H9 (cell line): Measurements from ENCODE around the gene SOX13. TPM values are rescaled to one million over a fixed set of nuclear protein-coding genes. Genes with fewer than 3 reads are reported as not detected.

Experiments
- DNase-seq: peaks from one replicate; pipeline ENCODE4 v3.0.0-alpha.2; 2017
- H2AFZ ChIP-seq: one replicate; pipeline ENCODE4 v1.6.1; 2013; ENCODE audit warnings: mild to moderate bottlenecking, low read length, control low read depth, moderate library complexity
- H2AK5ac ChIP-seq: 2 replicates; pipeline ENCODE4 v1.6.1; 2013; ENCODE audit warnings: low read length, control low read depth, mixed read lengths; ENCODE audit not compliant: insufficient read length
- H2BK120ac ChIP-seq: one replicate; pipeline ENCODE4 v1.6.1; 2013; ENCODE audit warnings: low read depth, mild to moderate bottlenecking, low read length, control low read depth, inconsistent platforms; ENCODE audit not compliant: poor library complexity, severe bottlenecking
- H2BK12ac ChIP-seq: 2 replicates; pipeline ENCODE4 v1.6.1; 2013; ENCODE audit warnings: low read length, control low read depth, mixed read lengths, low read depth; ENCODE audit not compliant: insufficient read length
- H2BK15ac ChIP-seq: 2 replicates; pipeline ENCODE4 v1.6.1; 2013; ENCODE audit warnings: low read depth, low read length, control low read depth
- H2BK20ac ChIP-seq: one replicate; pipeline ENCODE4 v1.6.1; 2013; ENCODE audit warnings: low read depth, mild to moderate bottlenecking, low read length, control low read depth, inconsistent platforms; ENCODE audit not compliant: poor library complexity, severe bottlenecking
- H2BK5ac ChIP-seq: 2 replicates; pipeline ENCODE4 v1.6.1; 2013; ENCODE audit warnings: low read length, control low read depth, mixed read lengths; ENCODE audit not compliant: insufficient read length
- H3K14ac ChIP-seq: 2 replicates; pipeline ENCODE4 v1.6.1; 2013; ENCODE audit warnings: low read length, control low read depth; ENCODE audit not compliant: insufficient read depth
- H3K18ac ChIP-seq: 2 replicates; pipeline ENCODE4 v1.6.1; 2013; ENCODE audit warnings: low read depth, mild to moderate bottlenecking, mixed read lengths, low read length, control low read depth; ENCODE audit not compliant: insufficient read length
- H3K23ac ChIP-seq: 2 replicates; pipeline ENCODE4 v1.6.1; 2013; ENCODE audit warnings: low read length, control low read depth, mixed read lengths, low read depth; ENCODE audit not compliant: insufficient read length
- H3K23me2 ChIP-seq: 2 replicates; pipeline ENCODE4 v1.6.1; 2013; ENCODE audit warnings: low read depth, mild to moderate bottlenecking, mixed read lengths, low read length, control low read depth; ENCODE audit not compliant: insufficient read length, poor library complexity, severe bottlenecking
- H3K27ac ChIP-seq: 2 replicates; pipeline ENCODE4 v1.5.1; 2013; ENCODE audit warnings: low read length, control low read depth, mixed read lengths, low read depth; ENCODE audit not compliant: insufficient read length
- H3K27me3 ChIP-seq: 2 replicates; pipeline ENCODE4 v1.6.1; 2013; ENCODE audit warnings: low read length, control low read depth, inconsistent platforms; ENCODE audit not compliant: insufficient read depth
- H3K4ac ChIP-seq: 2 replicates; pipeline ENCODE4 v1.6.1; 2013; ENCODE audit warnings: low read depth, mild to moderate bottlenecking, control low read depth, inconsistent platforms, low read length, moderate library complexity
- H3K4me1 ChIP-seq: 2 replicates; pipeline ENCODE4 v1.6.1; 2013; ENCODE audit warnings: low read length, control low read depth, inconsistent platforms; ENCODE audit not compliant: insufficient read depth
- H3K4me2 ChIP-seq: 2 replicates; pipeline ENCODE4 v1.6.1; 2013; ENCODE audit warnings: low read length, control low read depth, mixed read lengths; ENCODE audit not compliant: insufficient read length, insufficient read depth
- H3K56ac ChIP-seq: 2 replicates; pipeline ENCODE4 v1.6.1; 2013; ENCODE audit warnings: low read depth, mild to moderate bottlenecking, mixed read lengths, low read length, control low read depth; ENCODE audit not compliant: insufficient read length
- H3K79me1 ChIP-seq: 2 replicates; pipeline ENCODE4 v1.6.1; 2013; ENCODE audit warnings: low read depth, mild to moderate bottlenecking, moderate library complexity, low read length, control low read depth, inconsistent platforms; ENCODE audit not compliant: insufficient read depth, poor library complexity, severe bottlenecking
- H3K79me2 ChIP-seq: 2 replicates; pipeline ENCODE4 v1.6.1; 2013; ENCODE audit warnings: low read length, control low read depth, inconsistent platforms; ENCODE audit not compliant: insufficient read depth
- H3K9ac ChIP-seq: 2 replicates; pipeline ENCODE4 v1.6.1; 2013; ENCODE audit warnings: low read length, control low read depth, mixed read lengths; ENCODE audit not compliant: insufficient read length; ENCODE audit errors: extremely low read depth
- H3K9me3 ChIP-seq: one replicate; pipeline ENCODE4 v1.6.1; 2013; ENCODE audit warnings: low read depth, low read length, inconsistent platforms; ENCODE audit not compliant: control insufficient read depth
- H3T11ph ChIP-seq: one replicate; pipeline ENCODE4 v1.6.1; 2013; ENCODE audit warnings: mild to moderate bottlenecking, low read length, control low read depth, inconsistent platforms
- H4K20me1 ChIP-seq: one replicate; pipeline ENCODE4 v1.6.1; 2013; ENCODE audit not compliant: control insufficient read depth, insufficient read length, insufficient read depth
- H4K5ac ChIP-seq: 2 replicates; pipeline ENCODE4 v1.6.1; 2013; ENCODE audit warnings: low read depth, mild to moderate bottlenecking, mixed read lengths, low read length, control low read depth; ENCODE audit not compliant: insufficient read length
- H4K8ac ChIP-seq: replicated peaks from 2 replicates; pipeline ENCODE4 v1.6.1; 2013; ENCODE audit warnings: low read length, control low read depth, mixed read lengths, low read depth; ENCODE audit not compliant: insufficient read length
- H4K91ac ChIP-seq: 2 replicates; pipeline ENCODE4 v1.6.1; 2013; ENCODE audit warnings: low read depth, mild to moderate bottlenecking, moderate library complexity, mixed read lengths, low read length, control low read depth; ENCODE audit not compliant: insufficient read length
- H3K27ac Mint-ChIP-seq, 3 experiments: 2 replicates in 2 of 3; 3 replicates in 1 of 3; pipeline ENCODE4 v1.8.0; 2020 to 2021; ENCODE audit warnings: mixed read lengths in 3 of 3, mild to moderate bottlenecking in 1 of 3, moderate library complexity in 1 of 3
- H3K27me3 Mint-ChIP-seq: 2 replicates; pipeline ENCODE4 v1.8.0; 2021; ENCODE audit warnings: low read depth, mild to moderate bottlenecking, moderate library complexity, mixed read lengths
- H3K36me3 Mint-ChIP-seq, 3 experiments: 2 replicates in 2 of 3; 3 replicates in 1 of 3; pipeline ENCODE4 v1.8.0; 2020 to 2021; ENCODE audit warnings: low read depth in 3 of 3, mixed read lengths in 3 of 3; ENCODE audit not compliant: insufficient read depth in 1 of 3
- H3K4me1 Mint-ChIP-seq, 2 experiments: 2 replicates each; pipeline ENCODE4 v1.8.0; 2020; ENCODE audit warnings: mixed read lengths in 2 of 2
- H3K4me3 Mint-ChIP-seq, 2 experiments: 2 replicates in 1 of 2; 3 replicates in 1 of 2; pipeline ENCODE4 v1.8.0; 2020 to 2021; ENCODE audit warnings: mild to moderate bottlenecking in 2 of 2, mixed read lengths in 2 of 2, moderate library complexity in 1 of 2
- H3K9me3 Mint-ChIP-seq, 2 experiments: 2 replicates in 1 of 2; 3 replicates in 1 of 2; pipeline ENCODE4 v1.8.0; 2020; ENCODE audit warnings: mild to moderate bottlenecking in 2 of 2, mixed read lengths in 2 of 2, moderate library complexity in 1 of 2
- WGBS: extraction: QIAGEN DNeasy Blood & Tissue Kit; methylation state at CpG from one replicate; pipeline ENCODE4 v1.1.7; 2013; ENCODE audit warnings: missing lambda C conversion rate, low lambda C conversion rate, mixed read lengths; ENCODE audit not compliant: insufficient read length; ENCODE audit errors: extremely low coverage; 5-methylcytosine and 5-hydroxymethylcytosine counted together
- total RNA-seq: library from RNA; stranded (reverse); gene quantifications from 2 replicates; pipeline ENCODE4 v1.2.1, GENCODE V29; 2021
- TF ChIP-seq, protein P1 (sequence below): fragments of 200-600 bp; sonication (generic); conservative IDR thresholded peaks from 3 replicates; pipeline ENCODE4 v1.8.0; 2021; ENCODE audit warnings: antibody characterized with exemption, mild to moderate bottlenecking

Gene SOX13
- total RNA-seq, 1 experiment from 2014 or later, result 120 TPM

DNA sequence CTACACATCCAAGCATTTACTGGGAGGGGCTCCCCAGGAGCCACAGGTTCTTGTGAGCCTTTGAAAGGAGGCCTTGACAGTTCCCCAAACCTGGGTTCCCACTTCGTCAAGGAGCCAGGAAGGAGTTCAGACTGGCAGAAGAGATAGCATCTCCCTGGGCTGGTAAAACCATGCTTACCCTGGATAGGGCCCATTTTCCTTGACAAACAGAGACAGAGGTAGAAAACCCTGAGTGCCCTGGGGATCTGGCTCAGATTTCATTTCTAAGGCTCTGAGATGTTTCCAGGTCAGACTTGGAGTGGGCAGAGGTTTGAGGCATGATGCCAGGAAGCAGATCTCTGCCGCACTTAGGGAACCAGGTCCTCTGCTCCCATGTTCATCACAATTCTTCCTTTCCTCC lies 76.2 kb downstream of the SOX13 start:
- Histone ChIP-seq H3K79me2 (no peaks in the 10 kb centered on the region), H3T11ph (no peak overlapping the region), H3K27me3 (no peaks in the 10 kb centered on the region), H2BK20ac (no peak overlapping the region), H2AFZ (no peak overlapping the region), H4K91ac (no peak overlapping the region), H3K14ac (no peak overlapping the region), H4K5ac (no peak overlapping the region), H3K18ac (no peak overlapping the region), H2AK5ac (no peak overlapping the region), H3K23ac (no peak overlapping the region), H3K23me2 (peaks cover 6% of the 10 kb centered on the region), H2BK15ac (no peak overlapping the region), H2BK12ac (no peak overlapping the region), H3K4me1 (peaks cover 4% of the 10 kb centered on the region; the same call in 1 of the 2 replicates), H3K27ac (no peak overlapping the region), H3K79me1 (no peaks in the 10 kb centered on the region), H3K4ac (no peak overlapping the region), H3K9me3 (no peaks in the 10 kb centered on the region), H3K4me2 (no peak overlapping the region), H2BK5ac (no peak overlapping the region), H2BK120ac (no peak overlapping the region), H3K9ac (no peak overlapping the region), H4K20me1 (no peaks in the 10 kb centered on the region), H3K56ac (no peak overlapping the region), H4K8ac (no peak overlapping the region)
- Mint-ChIP-seq H3K9me3 (no peaks in the 10 kb centered on the region; a peak in 1 of 5 replicates), H3K27ac (no peak overlapping the region), H3K4me1 (peaks cover 46 to 52% of the 10 kb centered on the region in 2 experiments), H3K36me3 (peaks cover 0 to 10% (median 6%) of the 10 kb centered on the region in 3 experiments; a peak in 3 of 7 replicates), H3K4me3 (no peak overlapping the region), H3K27me3 (peaks cover 39% of the 10 kb centered on the region)
- DNase-seq, result no peak
- TF ChIP-seq, protein P1, sequence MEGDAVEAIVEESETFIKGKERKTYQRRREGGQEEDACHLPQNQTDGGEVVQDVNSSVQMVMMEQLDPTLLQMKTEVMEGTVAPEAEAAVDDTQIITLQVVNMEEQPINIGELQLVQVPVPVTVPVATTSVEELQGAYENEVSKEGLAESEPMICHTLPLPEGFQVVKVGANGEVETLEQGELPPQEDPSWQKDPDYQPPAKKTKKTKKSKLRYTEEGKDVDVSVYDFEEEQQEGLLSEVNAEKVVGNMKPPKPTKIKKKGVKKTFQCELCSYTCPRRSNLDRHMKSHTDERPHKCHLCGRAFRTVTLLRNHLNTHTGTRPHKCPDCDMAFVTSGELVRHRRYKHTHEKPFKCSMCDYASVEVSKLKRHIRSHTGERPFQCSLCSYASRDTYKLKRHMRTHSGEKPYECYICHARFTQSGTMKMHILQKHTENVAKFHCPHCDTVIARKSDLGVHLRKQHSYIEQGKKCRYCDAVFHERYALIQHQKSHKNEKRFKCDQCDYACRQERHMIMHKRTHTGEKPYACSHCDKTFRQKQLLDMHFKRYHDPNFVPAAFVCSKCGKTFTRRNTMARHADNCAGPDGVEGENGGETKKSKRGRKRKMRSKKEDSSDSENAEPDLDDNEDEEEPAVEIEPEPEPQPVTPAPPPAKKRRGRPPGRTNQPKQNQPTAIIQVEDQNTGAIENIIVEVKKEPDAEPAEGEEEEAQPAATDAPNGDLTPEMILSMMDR, result no peak
- no CpG with 5 or more reads among the region's 2 CpGs for WGBS
